UCSD-AML1 (cell line): ENCODE measurements around the gene TSPAN19.

Experiments
- DNase-seq: peaks from one replicate; lab custom pipeline; 2025; ENCODE audit not compliant: unreplicated experiment; lab: John Stamatoyannopoulos, UW

The TSPAN19 gene

GRCh38 chr12:85002778-85003296 lies 33.2 kb downstream of the TSPAN19 start:
- no peak for DNase-seq

DNA sequence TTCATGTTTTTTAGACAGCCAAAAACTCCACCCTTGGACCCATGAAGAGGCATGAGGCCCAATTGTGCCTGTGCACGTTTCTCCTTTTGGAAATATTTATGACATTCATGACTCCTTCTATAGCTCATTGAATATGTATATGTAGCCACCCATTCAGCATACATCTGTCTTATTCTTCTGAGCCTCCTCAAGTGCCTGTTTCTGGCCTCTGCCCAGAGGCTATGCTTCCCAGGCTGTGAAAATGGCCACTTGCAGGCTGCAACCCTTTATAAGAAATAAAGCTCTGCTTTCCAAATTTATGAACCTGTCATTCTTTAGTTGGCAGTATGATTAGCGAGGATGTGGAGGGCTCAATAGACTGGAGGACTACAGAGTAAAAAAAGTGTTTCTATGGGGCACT lies 35.3 kb downstream of the TSPAN19 start:
- no peak for DNase-seq

DNA sequence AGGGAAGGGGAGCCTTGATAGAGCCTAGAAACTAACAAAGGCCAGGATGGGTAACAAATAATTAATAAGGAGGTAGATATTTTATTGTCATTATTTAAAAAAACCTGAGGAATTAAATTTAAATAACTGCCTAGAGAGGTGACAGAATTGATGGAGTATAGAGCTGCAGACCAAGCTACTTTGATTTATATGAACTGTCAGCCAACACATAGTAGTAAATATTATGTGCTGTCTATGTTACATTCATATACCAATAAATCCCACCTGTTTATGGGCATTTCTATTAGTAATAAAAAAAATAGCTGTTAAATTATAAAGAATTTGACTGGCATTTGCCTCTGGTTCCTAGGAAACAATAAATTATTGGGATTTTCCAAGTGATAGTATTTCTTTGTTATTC lies 37.7 kb downstream of the TSPAN19 start:
- DNase-seq, result no peak

DNA sequence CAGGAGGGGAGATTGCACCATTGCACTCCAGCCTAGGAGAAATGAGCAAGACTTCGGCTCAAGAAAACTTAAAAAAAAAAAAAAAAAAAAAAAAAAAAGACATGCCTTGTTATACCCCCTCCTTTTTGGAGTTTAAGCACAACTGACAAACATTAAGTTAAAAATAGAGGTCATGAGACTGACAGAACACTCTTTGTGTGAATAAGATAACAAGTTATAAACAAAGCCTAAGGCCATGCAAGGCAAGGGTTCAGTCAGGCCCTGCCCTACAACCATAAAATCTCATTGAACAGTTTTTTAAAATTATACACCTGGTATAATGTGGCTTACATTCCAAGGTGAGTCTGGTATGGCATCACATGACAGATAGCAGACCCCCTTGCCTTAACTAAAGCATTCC lies 39.3 kb downstream of the TSPAN19 start:
- no peak for DNase-seq

DNA sequence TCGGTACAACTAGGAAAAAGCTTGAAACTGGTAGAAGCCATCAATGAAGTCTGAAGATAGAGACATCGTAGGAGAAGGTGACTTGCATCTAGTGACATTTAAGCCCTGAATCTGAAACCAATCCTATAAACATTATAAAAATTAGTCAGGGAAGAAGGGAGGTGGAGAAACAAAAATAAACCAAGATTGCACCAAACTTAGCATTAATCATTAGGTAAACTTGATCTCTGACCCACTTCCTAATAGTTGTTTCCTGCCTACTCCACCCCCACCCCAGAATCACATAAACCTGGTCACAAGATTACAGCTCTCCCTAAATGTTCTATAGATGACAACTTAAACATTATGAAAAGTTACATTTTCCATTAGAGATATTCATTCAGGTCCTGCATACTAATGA lies 40.4 kb downstream of the TSPAN19 start:
- no peak for DNase-seq

- DNase-seq, result no peak
These were observed 41.7 kb downstream of the TSPAN19 start for GRCh38 chr12:84994426-84994825.

- no peak for DNase-seq
These were observed 49.5 kb downstream of the TSPAN19 start for GRCh38 chr12:84986586-84986985.

DNA sequence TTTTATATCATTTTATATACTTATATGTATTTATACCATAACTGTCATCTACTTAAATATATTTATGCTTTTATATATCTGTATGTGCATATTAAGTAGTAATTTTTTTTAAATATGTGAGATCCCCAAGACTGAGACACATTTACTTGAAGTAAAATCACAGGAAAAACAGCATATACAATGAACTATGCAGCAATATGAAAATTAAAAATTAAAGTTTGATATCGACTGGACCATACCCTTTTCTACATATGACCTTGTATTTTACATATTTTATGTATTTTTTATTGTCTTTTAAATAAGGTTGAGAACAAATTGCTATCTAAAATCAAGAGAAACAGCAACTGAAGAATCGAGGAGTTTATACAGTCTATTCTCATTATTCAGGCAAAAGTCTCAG lies 50.0 kb downstream of the TSPAN19 start:
- DNase-seq, result no peak

DNA sequence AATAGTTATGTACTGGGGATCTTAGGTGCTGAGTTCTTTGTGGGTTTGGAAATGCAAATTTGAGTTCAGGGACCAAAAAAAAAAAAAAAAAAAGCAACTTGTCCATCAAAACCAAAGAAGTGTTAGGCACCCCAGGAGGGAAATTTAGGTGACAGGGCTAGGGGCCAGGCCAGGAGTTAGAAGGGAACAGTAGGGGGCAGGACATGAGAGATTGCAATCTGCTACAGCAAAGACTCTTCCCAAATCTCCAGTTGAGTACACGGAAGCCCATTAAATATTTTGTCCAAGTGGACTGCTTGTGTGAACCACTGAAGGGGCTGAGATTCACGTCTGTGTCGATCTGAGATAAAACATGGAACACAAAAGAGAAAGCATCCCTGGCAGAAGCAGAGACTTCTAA lies 52.8 kb downstream of the TSPAN19 start:
- DNase-seq, result no peak

- DNase-seq, result no peak
These were observed 53.2 kb downstream of the TSPAN19 start for GRCh38 chr12:84982888-84983287.

DNA sequence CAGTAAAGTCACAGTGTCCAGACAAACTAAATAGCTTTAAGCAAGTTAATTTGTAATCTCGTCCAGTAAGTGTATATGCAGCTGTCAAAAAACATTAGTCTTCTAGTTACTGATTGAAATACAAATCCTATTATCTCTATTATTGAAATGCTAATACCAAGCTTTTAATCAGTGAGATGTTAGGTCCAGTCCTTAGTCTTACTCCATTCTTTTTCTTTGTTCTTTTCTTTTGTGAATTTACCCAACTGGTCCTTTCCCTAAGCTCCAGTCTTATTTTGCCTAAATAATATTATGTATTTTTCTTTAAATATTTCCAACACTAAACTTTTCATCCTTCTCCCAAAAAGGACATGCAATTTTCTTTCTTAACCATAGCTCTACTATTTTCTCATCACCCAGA lies 57.2 kb downstream of the TSPAN19 start:
- DNase-seq, result no peak

- DNase-seq, result no peak
These were observed 59.9 kb downstream of the TSPAN19 start for GRCh38 chr12:84976133-84976532.

- DNase-seq, result no peak
These were observed 61.8 kb downstream of the TSPAN19 start for GRCh38 chr12:84974155-84974815.

- DNase-seq, result no peak
These were observed 63.1 kb downstream of the TSPAN19 start for GRCh38 chr12:84973026-84973425.

GRCh38 chr12:84969226-84969625 lies 66.9 kb downstream of the TSPAN19 start:
- DNase-seq, result no peak
